MM.1S (cell line): ENCODE data around the gene BCAR3.

ENCODE experiments used
- EZH2phosphoT487 ChIP-seq: fragments of 300-600 bp; sonication (generic); IDR thresholded peaks from 2 replicates; pipeline ENCODE4 v1.6.1; 2018; ENCODE audit warnings: antibody characterized with exemption, low read length
- TF ChIP-seq, protein P1 (sequence below): fragments of 300-600 bp; sonication (generic); IDR thresholded peaks from 2 replicates; pipeline ENCODE4 v1.5.1; 2016; ENCODE audit warnings: antibody characterized with exemption, low read length, mixed read lengths

- TF ChIP-seq, protein P1, sequence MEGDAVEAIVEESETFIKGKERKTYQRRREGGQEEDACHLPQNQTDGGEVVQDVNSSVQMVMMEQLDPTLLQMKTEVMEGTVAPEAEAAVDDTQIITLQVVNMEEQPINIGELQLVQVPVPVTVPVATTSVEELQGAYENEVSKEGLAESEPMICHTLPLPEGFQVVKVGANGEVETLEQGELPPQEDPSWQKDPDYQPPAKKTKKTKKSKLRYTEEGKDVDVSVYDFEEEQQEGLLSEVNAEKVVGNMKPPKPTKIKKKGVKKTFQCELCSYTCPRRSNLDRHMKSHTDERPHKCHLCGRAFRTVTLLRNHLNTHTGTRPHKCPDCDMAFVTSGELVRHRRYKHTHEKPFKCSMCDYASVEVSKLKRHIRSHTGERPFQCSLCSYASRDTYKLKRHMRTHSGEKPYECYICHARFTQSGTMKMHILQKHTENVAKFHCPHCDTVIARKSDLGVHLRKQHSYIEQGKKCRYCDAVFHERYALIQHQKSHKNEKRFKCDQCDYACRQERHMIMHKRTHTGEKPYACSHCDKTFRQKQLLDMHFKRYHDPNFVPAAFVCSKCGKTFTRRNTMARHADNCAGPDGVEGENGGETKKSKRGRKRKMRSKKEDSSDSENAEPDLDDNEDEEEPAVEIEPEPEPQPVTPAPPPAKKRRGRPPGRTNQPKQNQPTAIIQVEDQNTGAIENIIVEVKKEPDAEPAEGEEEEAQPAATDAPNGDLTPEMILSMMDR = no peak
- no peak for TF ChIP-seq EZH2phosphoT487
Observed at GRCh38 chr1:93532780-93533378, 148.8 kb downstream of the BCAR3 start.
